ENCODE measurements around the gene LDLRAD3.

Gene LDLRAD3

DNA sequence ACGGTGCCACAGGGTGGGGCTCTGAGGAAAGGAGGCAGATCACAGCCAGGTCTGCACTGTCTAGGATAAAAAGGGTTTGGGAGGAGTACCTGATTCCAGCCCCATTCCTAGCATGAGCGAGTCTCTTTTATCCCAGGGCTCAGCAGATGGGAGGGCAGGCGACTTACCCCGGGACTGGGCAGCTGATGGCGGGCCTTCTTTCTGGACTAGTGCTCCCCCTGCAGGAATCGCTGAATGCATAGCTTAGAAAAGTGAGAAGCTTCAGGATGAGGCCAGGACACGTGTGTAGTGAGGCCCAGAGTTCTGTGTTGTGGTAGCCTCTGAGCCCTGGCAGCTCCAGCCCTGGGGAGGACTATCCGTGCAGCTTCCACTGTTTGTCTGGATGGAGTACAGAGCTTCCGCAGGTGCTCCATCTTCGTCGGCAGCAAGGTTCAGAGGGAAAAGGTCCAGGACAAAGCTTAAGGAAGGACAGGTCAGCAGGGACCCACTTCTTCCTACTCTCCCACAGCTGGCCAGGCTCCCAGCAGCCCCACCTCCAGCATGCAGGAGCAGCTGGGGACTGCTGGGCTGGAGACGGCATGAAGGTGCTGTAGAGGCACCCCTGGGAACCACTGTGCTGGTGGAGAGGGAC is 315.0 kb downstream of the LDLRAD3 start:
- no peaks in the 10 kb centered on the region for H4K20me1 ChIP-seq (ENCODE audit: insufficient read depth, low read length, poor library complexity, severe bottlenecking)
- H2AFZ ChIP-seq (ENCODE audit: low read length): 0 out of 2 replicates have a peak overlapping the region, but pooled peaks have one; percentile 18
- no peak overlapping the region for H3K4me3 ChIP-seq (ENCODE audit: low read length, poor library complexity, severe bottlenecking)
- H3K4me2 ChIP-seq (ENCODE audit: low read depth, low read length, poor library complexity, severe bottlenecking): no peak overlapping the region
- H3K9ac ChIP-seq (ENCODE audit: low read depth, low read length, poor library complexity, severe bottlenecking): no peak overlapping the region
- H3K9me2 ChIP-seq (replicated peaks; ENCODE audit: low read depth, low read length): no peaks in the 10 kb centered on the region
- H3F3A ChIP-seq (ENCODE audit: low read depth): no peaks in the 10 kb centered on the region
- TF ChIP-seq EZH2phosphoT487 (IDR thresholded peaks at IDR 0.05; ENCODE audit: borderline replicate concordance): no peak
- TF ChIP-seq, protein P1, sequence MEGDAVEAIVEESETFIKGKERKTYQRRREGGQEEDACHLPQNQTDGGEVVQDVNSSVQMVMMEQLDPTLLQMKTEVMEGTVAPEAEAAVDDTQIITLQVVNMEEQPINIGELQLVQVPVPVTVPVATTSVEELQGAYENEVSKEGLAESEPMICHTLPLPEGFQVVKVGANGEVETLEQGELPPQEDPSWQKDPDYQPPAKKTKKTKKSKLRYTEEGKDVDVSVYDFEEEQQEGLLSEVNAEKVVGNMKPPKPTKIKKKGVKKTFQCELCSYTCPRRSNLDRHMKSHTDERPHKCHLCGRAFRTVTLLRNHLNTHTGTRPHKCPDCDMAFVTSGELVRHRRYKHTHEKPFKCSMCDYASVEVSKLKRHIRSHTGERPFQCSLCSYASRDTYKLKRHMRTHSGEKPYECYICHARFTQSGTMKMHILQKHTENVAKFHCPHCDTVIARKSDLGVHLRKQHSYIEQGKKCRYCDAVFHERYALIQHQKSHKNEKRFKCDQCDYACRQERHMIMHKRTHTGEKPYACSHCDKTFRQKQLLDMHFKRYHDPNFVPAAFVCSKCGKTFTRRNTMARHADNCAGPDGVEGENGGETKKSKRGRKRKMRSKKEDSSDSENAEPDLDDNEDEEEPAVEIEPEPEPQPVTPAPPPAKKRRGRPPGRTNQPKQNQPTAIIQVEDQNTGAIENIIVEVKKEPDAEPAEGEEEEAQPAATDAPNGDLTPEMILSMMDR (conservative IDR thresholded peaks at IDR 0.05; ENCODE audit: low read length): peak; percentile 68
- H3K36me3 ChIP-seq (ENCODE audit: insufficient read depth, low read length): no peaks in the 10 kb centered on the region
- H3K9me3 ChIP-seq (ENCODE audit: insufficient read depth, low read depth, low read length): no peaks in the 10 kb centered on the region
- H3K4me1 ChIP-seq (ENCODE audit: insufficient read depth, low read length, poor library complexity, severe bottlenecking): no peaks in the 10 kb centered on the region
- H3K27me3 ChIP-seq (ENCODE audit: insufficient read depth, low read length, poor library complexity, severe bottlenecking): no peaks in the 10 kb centered on the region
- no peaks in the 10 kb centered on the region for H3K79me2 ChIP-seq (ENCODE audit: insufficient read depth, low read length)

DNA sequence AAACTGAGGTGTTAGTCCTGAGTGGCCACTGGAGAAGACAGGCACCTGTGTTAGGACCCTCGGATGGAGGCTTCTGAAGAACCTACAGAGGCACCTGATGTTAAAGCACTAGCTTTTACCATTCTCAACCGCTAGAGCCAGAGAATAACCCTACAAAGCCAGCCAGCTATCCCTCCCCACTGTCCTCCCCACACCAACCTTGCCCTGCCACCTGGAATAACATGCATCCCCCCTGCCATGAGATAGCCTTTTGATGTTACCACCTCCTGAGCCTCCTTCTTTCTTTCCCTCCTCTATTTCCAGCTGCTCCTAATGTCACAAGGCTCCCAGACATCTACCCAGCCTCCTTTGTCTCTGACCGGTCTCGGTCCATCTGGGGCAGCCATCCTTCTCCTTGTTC is 317.2 kb downstream of the LDLRAD3 start:
- no peaks in the 10 kb centered on the region for H3F3A ChIP-seq (ENCODE audit: low read depth)
- H3K4me3 ChIP-seq (ENCODE audit: low read length, poor library complexity, severe bottlenecking): no peak overlapping the region
- no peaks in the 10 kb centered on the region for H4K20me1 ChIP-seq (ENCODE audit: insufficient read depth, low read length, poor library complexity, severe bottlenecking)
- no peak overlapping the region for H2AFZ ChIP-seq (ENCODE audit: low read length)
- no peak overlapping the region for H3K9ac ChIP-seq (ENCODE audit: low read depth, low read length, poor library complexity, severe bottlenecking)
- no peaks in the 10 kb centered on the region for H3K4me1 ChIP-seq (ENCODE audit: insufficient read depth, low read length, poor library complexity, severe bottlenecking)
- H3K9me2 ChIP-seq (replicated peaks; ENCODE audit: low read depth, low read length): no peaks in the 10 kb centered on the region
- H3K79me2 ChIP-seq (ENCODE audit: insufficient read depth, low read length): no peaks in the 10 kb centered on the region
- H3K4me2 ChIP-seq (ENCODE audit: low read depth, low read length, poor library complexity, severe bottlenecking): no peak overlapping the region
- H3K36me3 ChIP-seq (ENCODE audit: insufficient read depth, low read length): no peaks in the 10 kb centered on the region
- no peaks in the 10 kb centered on the region for H3K27me3 ChIP-seq (ENCODE audit: insufficient read depth, low read length, poor library complexity, severe bottlenecking)
- TF ChIP-seq, protein P1 (conservative IDR thresholded peaks at IDR 0.05; ENCODE audit: low read length): no peak
- TF ChIP-seq EZH2phosphoT487 (IDR thresholded peaks at IDR 0.05; ENCODE audit: borderline replicate concordance): no peak
- no peaks in the 10 kb centered on the region for H3K9me3 ChIP-seq (ENCODE audit: insufficient read depth, low read depth, low read length)

DNA sequence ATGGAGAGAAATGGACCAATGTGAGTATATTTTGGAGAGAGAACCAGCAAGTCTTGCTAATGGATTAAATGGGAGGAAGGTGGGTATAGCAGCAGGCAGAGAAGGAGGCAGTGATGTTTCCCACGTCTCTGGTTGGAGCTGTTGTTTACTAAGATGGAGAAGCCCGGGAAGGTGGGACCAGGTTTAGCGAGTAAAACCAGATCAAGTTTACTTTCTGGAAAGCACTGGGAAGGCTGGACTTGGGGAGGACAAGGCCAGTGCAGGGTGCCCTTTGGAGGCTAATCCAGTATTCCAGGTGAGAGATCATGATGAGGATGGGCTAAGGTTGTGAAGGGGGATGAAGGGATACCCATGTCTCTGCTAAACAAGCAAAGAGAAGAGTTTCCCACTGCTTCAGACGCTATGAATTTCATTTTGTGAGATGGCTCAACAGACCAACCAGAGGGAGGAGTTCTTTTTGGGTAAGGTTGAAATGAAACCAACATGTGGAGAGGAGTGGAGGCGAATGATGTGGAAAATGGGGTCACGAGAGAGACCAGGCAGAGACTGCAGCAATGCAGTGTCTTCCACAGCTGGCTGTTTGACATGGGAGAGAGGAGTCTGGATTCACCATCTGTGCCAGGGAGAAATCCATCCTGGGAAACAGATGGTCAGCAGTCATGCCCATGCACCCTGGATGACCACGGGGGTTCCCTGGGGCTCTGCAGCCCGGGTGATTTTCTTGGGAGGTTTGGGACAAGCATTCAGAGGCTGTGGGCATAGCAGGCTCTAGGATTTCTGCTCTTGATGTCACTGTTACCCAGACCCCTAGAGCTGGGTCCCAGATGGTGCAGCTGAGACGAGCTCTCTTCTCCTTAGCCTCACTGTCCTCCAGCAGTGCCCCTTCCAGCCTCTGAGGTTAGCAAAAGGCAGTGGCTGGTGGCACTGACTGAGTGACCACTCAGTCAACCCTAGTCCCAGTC is 320.4 kb downstream of the LDLRAD3 start:
- no peaks in the 10 kb centered on the region for H3F3A ChIP-seq (ENCODE audit: low read depth)
- no peaks in the 10 kb centered on the region for H3K4me1 ChIP-seq (ENCODE audit: insufficient read depth, low read length, poor library complexity, severe bottlenecking)
- no peaks in the 10 kb centered on the region for H3K9me2 ChIP-seq (replicated peaks; ENCODE audit: low read depth, low read length)
- no peaks in the 10 kb centered on the region for H3K27me3 ChIP-seq (ENCODE audit: insufficient read depth, low read length, poor library complexity, severe bottlenecking)
- no peak overlapping the region for H3K4me3 ChIP-seq (ENCODE audit: low read length, poor library complexity, severe bottlenecking)
- TF ChIP-seq EZH2phosphoT487 (IDR thresholded peaks at IDR 0.05; ENCODE audit: borderline replicate concordance): no peak
- TF ChIP-seq, protein P1 (conservative IDR thresholded peaks at IDR 0.05; ENCODE audit: low read length): no peak
- no peaks in the 10 kb centered on the region for H3K36me3 ChIP-seq (ENCODE audit: insufficient read depth, low read length)
- H3K9ac ChIP-seq (ENCODE audit: low read depth, low read length, poor library complexity, severe bottlenecking): no peak overlapping the region
- no peaks in the 10 kb centered on the region for H4K20me1 ChIP-seq (ENCODE audit: insufficient read depth, low read length, poor library complexity, severe bottlenecking)
- H2AFZ ChIP-seq (ENCODE audit: low read length): no peak overlapping the region
- H3K4me2 ChIP-seq (ENCODE audit: low read depth, low read length, poor library complexity, severe bottlenecking): no peak overlapping the region
- H3K79me2 ChIP-seq (ENCODE audit: insufficient read depth, low read length): no peaks in the 10 kb centered on the region
- H3K9me3 ChIP-seq (ENCODE audit: insufficient read depth, low read depth, low read length): no peaks in the 10 kb centered on the region

Measured in Loucy (cell line).